GDM1 (cell line): ENCODE data around the gene CTDNEP1.
A peak's percentile ranks its signal among the peaks of the same experiment; 100 is the strongest.

Source experiments
- DNase-seq: peaks from one replicate; lab custom pipeline; 2025; lab: John Stamatoyannopoulos, UW

CTDNEP1 gene

GRCh38 chr17:7215136-7215638 is 36.3 kb downstream of the CTDNEP1 start:
- DNase-seq: no peak

GRCh38 chr17:7214300-7215135 is 37.0 kb downstream of the CTDNEP1 start:
- peak; percentile 97 for DNase-seq

- peak; percentile 68 for DNase-seq
Measured at GRCh38 chr17:7213895-7214299, 37.6 kb downstream of the CTDNEP1 start.

GRCh38 chr17:7211491-7212273 is 39.9 kb downstream of the CTDNEP1 start:
- no peak for DNase-seq

GRCh38 chr17:7208754-7209460 is 42.6 kb downstream of the CTDNEP1 start:
- no peak for DNase-seq

GRCh38 chr17:7208027-7208571 is 43.4 kb downstream of the CTDNEP1 start:
- DNase-seq: no peak

- no peak for DNase-seq
Measured at GRCh38 chr17:7207120-7208001, 44.2 kb downstream of the CTDNEP1 start.

GRCh38 chr17:7205561-7205960 is 46.0 kb downstream of the CTDNEP1 start:
- no peak for DNase-seq

GRCh38 chr17:7204828-7205461 is 46.6 kb downstream of the CTDNEP1 start:
- no peak for DNase-seq

GRCh38 chr17:7204336-7204735 is 47.2 kb downstream of the CTDNEP1 start:
- DNase-seq: no peak

GRCh38 chr17:7203391-7203790 is 48.1 kb downstream of the CTDNEP1 start:
- DNase-seq: no peak

- no peak for DNase-seq
Measured at GRCh38 chr17:7196651-7197401, 54.7 kb downstream of the CTDNEP1 start.

GRCh38 chr17:7195971-7196370 is 55.6 kb downstream of the CTDNEP1 start:
- no peak for DNase-seq
